ENCODE results near the gene COPB1. TPM values are rescaled to one million over a fixed set of nuclear protein-coding genes. Genes with fewer than 3 reads are reported as not detected.
A peak's percentile ranks its signal among the peaks of the same experiment; 100 is the strongest.

The COPB1 gene
- polyA plus RNA-seq, 4 donors: 131 to 158 (median 153) TPM

GRCh38 chr11:14513800-14514199, 14.2 kb upstream of the COPB1 start:
- no peak for DNase-seq (ENCODE audit: low read depth in 4 of 4, low spot score in 3 of 4)

- DNase-seq (ENCODE audit: low read depth in 4 of 4, low spot score in 3 of 4): no peak
Observed at GRCh38 chr11:14506532-14506931, 6.9 kb upstream of the COPB1 start.

- no peak for DNase-seq (ENCODE audit: low read depth in 4 of 4, low spot score in 3 of 4)
Observed at GRCh38 chr11:14503023-14503422, 3.4 kb upstream of the COPB1 start.

DNA sequence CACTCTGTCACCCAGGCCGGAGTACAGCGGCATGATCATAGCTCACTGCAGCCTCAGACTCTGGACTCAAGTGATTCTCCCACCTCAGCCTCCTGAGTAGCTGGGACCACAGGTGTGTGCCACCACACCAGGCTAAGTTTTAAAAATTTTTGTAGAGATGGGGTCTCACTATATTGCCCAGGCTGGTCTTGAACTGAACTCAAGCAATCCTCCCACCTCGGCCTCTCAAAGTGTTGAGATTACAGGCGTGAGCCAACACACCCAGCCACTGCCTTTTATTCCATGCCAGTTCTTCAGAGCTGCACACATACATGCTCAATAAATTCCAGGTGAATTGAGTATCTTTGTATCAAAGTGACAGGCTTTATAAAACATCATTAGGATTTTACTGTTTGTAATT, 2.4 kb upstream of the COPB1 start:
- DNase-seq (ENCODE audit: low read depth in 4 of 4, low spot score in 3 of 4): no peak

DNA sequence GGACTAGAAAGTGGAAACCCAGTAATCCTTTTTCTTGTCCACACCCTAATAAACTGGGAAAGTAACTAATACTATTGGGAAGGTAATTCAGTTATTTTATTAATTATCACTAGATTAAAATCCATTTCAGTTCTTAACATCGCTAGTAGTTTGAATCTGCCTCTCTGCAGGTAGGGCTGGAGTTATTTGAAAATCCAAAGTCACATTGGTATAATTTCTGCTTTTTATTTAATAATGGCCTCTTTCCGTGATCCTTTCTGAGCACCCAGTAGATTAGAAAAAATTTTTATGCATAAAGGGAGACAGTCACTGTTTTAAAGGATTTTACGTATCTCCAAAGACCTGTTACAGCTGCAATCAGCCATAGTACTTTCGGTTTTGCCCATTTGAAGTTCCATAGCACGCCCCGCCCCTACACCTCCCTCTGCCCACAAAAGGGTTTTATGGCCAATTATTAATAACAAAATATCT, 605 bp upstream of the COPB1 start:
- DNase-seq (ENCODE audit: low read depth in 4 of 4, low spot score in 3 of 4): peak; percentile 20 to 44 (median 30)

DNA sequence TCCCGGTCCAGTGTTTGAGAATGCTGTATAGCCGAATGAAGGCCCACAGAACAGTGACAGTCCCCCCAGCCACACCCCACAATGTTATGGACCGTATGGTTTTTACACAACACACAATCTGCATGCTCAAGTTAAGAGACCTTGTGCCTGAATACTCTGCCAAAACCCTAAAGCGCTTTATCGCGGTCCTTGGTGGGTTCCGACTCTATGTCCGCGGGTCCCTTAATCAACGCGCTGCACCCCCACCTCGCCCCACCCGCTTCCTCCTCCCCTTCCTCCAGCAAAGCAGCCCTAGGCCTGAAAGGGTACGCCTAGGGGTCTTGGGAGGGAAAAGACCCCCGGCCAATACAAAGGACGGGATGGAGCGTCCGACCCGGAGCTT, 442 bp downstream of the COPB1 start:
- DNase-seq (ENCODE audit: low read depth in 4 of 4, low spot score in 3 of 4): peak in 3 of 4 donors; percentile 14 to 36 (median 16)

DNA sequence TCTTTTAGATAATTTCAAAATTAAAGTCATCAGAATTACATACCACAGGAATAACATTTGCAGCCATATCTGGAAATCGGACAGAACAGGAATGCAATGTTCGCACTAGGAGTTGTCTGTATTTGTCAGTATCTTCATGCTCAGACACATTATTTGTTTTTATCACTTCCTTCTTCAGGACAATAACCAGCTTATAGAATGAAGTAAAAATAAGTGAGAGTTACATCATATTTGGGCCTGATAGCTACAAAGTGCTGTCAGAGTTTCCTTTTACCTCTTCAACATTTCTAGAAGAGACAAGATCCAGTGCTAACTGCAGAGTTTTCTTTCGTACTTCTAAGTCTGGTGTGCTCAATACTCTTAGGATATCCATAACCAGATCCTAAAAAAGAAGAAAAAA, 18.9 kb downstream of the COPB1 start:
- DNase-seq (ENCODE audit: low read depth in 4 of 4, low spot score in 3 of 4): no peak

DNA sequence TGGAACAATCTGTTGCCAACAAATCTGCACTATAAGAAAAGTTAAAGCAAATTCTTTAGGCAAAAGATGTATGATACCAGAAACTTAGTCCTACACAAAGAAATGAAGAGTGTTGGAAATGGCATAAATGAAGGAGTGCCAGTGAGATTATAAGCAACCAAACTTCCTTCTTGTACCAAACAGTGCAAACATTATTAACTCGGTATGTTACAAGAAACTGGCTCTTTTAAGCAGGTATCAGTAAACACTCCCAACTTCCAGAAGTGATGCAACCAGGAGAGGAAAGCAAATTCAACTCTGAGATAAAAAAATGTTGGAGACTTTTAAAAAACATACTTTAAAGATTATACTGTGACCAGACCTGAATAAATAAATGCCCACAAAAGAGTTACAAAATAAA, 28.5 kb downstream of the COPB1 start:
- no peak for DNase-seq (ENCODE audit: low read depth in 4 of 4, low spot score in 3 of 4)

- DNase-seq (ENCODE audit: low read depth in 4 of 4, low spot score in 3 of 4): no peak
Observed at GRCh38 chr11:14463623-14464022, 36.0 kb downstream of the COPB1 start.

GRCh38 chr11:14460147-14460546, 39.5 kb downstream of the COPB1 start:
- DNase-seq (ENCODE audit: low read depth in 4 of 4, low spot score in 3 of 4): no peak

DNA sequence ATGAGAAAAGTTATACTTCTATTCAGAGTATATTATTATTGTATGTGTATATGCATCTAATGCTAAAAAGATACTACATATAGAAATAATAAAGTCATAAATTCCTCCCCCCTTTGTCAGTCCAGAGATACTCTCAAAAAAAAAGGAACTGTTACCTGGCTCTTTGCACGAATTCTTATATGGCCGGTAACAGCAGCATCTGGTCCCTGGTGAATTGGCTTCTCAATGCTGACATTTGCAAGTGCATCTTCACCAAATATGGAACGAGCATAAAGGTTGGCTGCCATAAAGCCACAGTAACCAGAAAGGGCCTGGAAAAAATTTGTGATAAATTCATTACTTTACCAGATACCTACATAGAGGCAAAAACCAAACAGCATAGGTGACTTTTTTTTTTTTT, 41.2 kb downstream of the COPB1 start:
- no peak for DNase-seq (ENCODE audit: low read depth in 4 of 4, low spot score in 3 of 4)

GRCh38 chr11:14455648-14456430, 43.8 kb downstream of the COPB1 start:
- DNase-seq (ENCODE audit: low read depth in 4 of 4, low spot score in 3 of 4): no peak

DNA sequence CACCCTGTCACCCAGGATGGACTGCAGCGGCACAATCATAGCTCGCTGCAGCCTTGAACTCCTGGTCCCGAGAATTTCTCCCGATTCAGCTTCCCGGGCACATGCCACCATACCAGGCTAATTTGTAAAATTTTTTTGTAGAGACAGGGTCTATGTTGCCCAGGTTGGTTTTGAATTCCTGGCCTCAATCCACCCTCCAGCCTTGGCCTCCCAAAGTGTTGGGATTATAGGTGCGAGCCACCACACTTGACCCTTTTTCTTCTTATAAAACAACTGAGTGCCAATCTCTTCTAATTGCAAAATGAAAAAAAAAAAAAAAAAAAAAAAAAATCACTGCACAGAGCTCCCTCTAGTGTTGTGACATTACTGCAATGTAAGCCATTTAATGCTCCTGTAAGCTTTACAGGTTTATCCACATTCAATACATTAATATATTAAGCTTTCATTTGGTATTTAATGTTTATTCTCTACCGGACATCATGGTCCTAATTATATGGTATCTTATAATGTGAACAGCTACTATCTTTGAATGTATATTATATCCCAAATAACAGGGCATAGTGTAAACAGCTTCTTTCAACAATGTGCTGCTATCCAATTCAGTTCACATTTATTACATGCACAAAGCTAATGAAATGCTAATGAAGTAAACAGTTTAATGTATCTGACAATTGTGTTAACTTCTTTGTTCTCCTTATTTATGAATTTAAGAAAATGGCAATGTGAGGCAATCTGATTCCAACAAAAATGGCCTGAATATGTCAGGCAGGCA, 44.6 kb downstream of the COPB1 start:
- peak in 2 of 4 donors; percentile 4 to 10 for DNase-seq (ENCODE audit: low read depth in 4 of 4, low spot score in 3 of 4)

DNA sequence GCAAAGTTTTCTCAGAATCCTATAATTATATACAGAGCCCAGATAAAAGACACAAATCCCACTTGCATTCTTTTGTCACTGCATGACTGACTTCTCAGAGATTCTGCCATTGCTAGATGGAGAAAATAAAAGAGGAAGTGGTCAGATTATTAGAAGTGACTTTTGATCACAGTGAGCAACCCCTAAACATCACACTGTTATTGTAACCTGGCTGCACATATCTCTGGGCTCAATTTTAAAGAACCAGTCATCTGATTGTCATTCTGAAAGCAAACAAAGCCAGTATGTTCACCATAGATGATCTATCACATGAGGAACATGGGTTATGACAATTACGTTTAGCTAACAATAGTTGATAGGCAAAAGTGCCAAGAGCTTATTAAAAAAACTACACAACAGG, 47.8 kb downstream of the COPB1 start:
- DNase-seq (ENCODE audit: low read depth in 4 of 4, low spot score in 3 of 4): no peak

DNA sequence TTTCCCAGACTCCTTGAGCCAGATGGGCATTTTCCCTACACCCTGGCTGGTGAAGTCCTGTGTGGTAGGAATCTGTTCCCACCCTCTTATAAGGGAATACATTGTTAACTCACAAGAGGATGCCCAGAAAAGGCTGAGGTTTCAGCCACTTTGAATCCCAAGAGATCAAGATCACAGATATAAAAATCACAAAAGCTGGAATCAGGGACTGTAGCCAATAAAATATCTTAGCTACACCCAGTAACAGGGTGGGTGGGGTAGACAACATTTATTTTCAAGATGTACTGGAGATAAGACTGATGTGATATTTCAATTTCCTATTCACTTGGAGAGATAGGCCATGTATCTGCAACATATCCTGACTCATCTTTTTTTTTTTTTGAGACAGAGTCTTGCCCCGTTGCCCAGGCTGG, 50.3 kb downstream of the COPB1 start:
- no peak for DNase-seq (ENCODE audit: low read depth in 4 of 4, low spot score in 3 of 4)

- DNase-seq (ENCODE audit: low read depth in 4 of 4, low spot score in 3 of 4): no peak
Observed at GRCh38 chr11:14448240-14448639, 51.4 kb downstream of the COPB1 start.

GRCh38 chr11:14446701-14447169, 52.9 kb downstream of the COPB1 start:
- no peak for DNase-seq (ENCODE audit: low read depth in 4 of 4, low spot score in 3 of 4)

DNA sequence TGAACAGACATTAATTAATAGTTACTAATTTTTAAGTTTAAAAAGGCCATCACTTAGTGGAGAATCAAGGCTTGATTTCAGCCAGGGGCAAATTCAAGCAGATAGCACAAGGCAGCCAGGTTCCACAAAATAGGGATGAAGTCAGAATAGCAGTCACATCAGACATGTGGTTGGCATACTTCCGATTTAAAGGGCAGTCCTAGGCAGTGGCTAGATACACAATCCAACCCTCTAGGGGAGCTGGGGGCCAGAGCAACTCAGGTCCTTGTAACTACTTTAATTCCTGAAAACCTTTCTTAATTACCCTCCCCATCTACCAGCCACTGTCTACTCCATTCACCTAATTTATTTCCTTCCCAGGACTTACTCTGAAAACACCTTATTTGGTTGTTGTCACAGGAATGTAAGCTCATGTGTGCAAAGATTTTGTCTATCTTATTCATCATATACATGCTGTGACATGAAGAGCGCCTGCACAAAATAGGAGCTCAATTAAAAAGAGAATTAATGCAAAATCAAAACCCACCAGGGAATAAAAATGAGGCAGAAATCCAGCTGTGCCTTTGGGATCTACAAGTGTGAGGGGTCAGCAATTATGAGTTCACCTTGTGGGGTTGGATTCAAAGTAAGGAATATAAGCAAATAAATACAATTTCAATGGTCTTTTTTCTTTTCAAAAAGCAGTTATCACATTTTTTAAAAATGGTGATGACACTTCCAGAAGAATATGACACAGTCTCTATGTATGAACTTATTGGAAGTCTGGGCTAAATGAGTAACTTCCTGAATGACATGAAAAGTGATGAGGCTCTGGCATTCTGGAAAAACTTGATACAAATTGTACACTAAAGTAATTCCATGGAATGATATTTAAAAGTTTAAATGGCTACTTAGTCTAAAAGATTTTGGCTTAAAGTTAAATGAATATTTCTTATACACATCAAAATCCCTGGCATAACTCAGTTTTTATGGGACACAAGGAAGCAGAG, 53.8 kb downstream of the COPB1 start:
- no peak for DNase-seq (ENCODE audit: low read depth in 4 of 4, low spot score in 3 of 4)

DNA sequence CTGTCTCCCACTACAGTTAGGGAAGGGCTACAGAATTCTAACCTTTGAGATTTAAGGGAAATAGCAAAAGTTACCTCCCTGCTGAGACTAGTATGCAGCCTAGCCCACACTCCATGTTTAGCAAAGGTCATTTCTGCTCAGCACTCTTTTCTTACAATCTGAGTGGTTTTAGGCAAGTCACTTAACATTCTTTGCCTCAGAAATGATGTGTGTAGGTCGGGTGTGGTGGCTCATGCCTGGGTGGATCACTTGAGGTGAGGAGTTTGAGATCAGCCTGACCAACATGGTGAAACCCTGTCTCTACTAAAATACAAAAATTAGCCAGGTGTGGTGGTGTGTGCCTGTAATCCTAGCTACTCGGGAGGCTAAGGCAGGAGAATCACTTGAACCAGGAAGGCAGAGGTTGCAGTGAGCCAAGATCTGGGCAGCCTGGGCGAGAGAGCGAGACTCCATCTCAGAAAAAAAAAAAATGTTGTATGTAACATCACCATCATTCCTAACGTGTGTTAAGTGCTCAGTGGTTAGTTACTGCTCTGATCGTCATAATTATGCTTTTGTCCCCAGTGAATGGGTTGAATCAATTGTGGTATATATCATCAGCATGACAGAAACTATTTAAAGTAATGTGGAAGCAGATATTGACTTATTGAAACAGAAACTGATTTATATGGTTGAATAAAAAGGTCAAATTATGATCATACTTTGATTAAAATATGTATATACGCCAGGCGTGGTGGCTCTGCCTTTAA, 55.0 kb downstream of the COPB1 start:
- no peak for DNase-seq (ENCODE audit: low read depth in 4 of 4, low spot score in 3 of 4)

DNA sequence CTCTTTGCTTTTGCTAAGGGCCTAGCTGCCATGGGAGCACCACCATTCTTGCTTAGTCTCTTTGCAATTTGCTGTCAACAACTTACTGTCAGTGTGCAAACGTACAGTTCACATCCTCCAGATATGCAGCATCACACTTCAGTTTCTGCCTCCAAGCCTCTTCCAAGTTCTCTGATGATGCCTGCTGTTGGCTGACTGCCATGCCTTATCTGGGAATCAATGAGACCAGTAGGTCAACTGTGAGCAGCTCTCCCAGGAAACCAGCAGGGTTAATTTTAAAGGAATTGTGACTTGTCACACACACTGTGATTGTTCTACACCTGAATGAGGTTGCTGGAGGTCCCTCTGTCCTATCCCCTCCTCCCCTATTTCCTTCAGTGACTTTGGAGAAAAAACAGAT, 56.0 kb downstream of the COPB1 start:
- DNase-seq (ENCODE audit: low read depth in 4 of 4, low spot score in 3 of 4): no peak
